Stimulated activated CD8-positive, alpha-beta memory T cell treated with anti-CD3 and anti-CD28 coated beads, Interleukin-7, amount 100 ng/mL, for 4 hours (primary cell): Measurements from ENCODE around the gene TCTA.

Experiments used
- DNase-seq, 2 donors: peaks; one replicate each; pipeline ENCODE4 v3.0.0-alpha.2; 2020; ENCODE audit warnings: low read depth in 2 of 2

The TCTA gene

GRCh38 chr3:49460956-49461355 is 48.7 kb downstream of the TCTA start:
- no peak for DNase-seq

GRCh38 chr3:49461443-49462171 is 49.4 kb downstream of the TCTA start:
- DNase-seq: no peak

GRCh38 chr3:49462222-49462621 is 50.0 kb downstream of the TCTA start:
- no peak for DNase-seq

GRCh38 chr3:49465270-49466034 is 53.2 kb downstream of the TCTA start:
- DNase-seq: no peak
